PC-3 (cell line): Measurements from ENCODE around the gene GSK3B.

ENCODE experiments used
- EZH2 ChIP-seq: fragments of 300-600 bp; sonication (generic); IDR thresholded peaks from one replicate; pipeline ENCODE4 v1.6.1; 2017; ENCODE audit warnings: antibody characterized with exemption, mild to moderate bottlenecking, low read length; ENCODE audit not compliant: unreplicated experiment
- EZH2phosphoT487 ChIP-seq: fragments of 300-600 bp; sonication (generic); IDR thresholded peaks from 2 replicates; pipeline ENCODE4 v1.6.1; 2018; ENCODE audit warnings: mild to moderate bottlenecking, antibody characterized with exemption, low read length, borderline replicate concordance
- TF ChIP-seq, protein P1 (sequence below): fragments of 300-600 bp; sonication (generic); conservative IDR thresholded peaks from 2 replicates; pipeline ENCODE4 v1.5.1; 2017; ENCODE audit warnings: antibody characterized with exemption, low read depth, mild to moderate bottlenecking, low read length

- TF ChIP-seq, protein P1, sequence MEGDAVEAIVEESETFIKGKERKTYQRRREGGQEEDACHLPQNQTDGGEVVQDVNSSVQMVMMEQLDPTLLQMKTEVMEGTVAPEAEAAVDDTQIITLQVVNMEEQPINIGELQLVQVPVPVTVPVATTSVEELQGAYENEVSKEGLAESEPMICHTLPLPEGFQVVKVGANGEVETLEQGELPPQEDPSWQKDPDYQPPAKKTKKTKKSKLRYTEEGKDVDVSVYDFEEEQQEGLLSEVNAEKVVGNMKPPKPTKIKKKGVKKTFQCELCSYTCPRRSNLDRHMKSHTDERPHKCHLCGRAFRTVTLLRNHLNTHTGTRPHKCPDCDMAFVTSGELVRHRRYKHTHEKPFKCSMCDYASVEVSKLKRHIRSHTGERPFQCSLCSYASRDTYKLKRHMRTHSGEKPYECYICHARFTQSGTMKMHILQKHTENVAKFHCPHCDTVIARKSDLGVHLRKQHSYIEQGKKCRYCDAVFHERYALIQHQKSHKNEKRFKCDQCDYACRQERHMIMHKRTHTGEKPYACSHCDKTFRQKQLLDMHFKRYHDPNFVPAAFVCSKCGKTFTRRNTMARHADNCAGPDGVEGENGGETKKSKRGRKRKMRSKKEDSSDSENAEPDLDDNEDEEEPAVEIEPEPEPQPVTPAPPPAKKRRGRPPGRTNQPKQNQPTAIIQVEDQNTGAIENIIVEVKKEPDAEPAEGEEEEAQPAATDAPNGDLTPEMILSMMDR, result no peak
- TF ChIP-seq EZH2 (no peak), EZH2phosphoT487 (no peak)
Measured at GRCh38 chr3:119977353-119977752, 116.9 kb downstream of the GSK3B start.
